GM11168 (cell line): ENCODE measurements around the gene SLITRK5.

ENCODE experiments used
- in situ Hi-C: fragments of 300-500 bp; cut with MboI; formaldehyde crosslinking; loops from one replicate; pipeline ENCODE4 v1.12.0; 2022; ENCODE audit warnings: low sequenced_read_pairs; ENCODE audit not compliant: unreplicated experiment

Gene SLITRK5

DNA sequence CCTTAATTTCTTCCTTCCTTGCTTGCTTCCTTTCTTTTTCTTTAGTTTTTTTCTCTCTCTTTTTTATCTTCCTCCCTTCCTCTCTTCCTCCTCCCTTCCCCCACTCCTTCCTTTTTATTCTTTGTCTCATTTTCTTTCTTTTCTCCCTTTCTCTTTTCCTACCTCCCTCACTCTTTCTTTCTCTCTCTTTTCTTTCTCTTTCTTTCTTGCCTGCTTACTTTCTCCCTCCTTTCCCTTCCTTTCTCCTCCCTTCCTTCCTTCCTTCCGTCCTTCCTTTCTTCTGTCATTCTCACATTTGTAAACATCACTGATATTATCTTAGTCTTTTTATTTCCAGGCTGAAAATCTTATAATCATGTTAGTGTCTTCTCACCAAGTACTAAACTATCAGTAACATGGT lies 38.8 kb downstream of the SLITRK5 start:
- in situ Hi-C loops: no loop called here

DNA sequence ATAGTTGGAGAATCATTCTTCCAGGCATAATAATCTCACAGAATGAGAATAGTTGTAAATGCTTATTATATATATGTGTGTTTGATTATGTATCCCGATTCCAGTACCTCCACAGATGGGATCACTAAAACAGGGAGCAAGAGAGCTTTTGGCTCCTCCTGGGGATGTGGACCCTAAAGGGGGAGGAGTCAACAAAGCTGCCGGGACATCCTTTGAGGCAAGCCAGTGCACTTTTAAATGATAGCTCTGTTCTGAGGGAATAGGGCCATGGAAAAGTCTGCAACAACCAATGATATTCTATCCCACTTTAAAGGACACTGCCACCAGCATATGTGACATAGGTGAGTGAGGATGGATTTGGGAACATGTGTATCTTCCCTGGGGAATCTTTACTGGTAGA lies 40.8 kb downstream of the SLITRK5 start:
- in situ Hi-C loops: no loop called here
